ENCODE measurements around the gene MBP.

Gene MBP

DNA sequence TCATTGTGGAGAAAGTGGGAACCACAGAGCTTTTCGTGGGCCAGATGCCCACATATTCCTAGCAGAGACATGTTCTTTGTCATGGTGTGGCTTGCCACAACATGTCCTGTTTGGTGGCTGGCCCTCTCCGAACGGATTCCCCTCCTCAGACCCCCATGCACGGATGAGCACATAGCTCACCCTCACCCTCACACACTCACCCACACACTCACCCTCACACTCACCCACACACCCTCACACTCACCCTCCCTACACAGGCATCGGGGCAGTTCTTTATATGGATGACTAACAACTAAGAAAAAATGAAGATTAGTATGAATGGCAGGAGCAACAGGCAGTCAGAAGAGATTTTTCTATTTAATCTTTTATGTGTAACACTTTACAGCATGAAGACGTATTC is 160.3 kb downstream of the MBP start:
- no peak for TF ChIP-seq POLR2AphosphoS5 (IDR thresholded peaks at IDR 0.05; ENCODE audit: low read depth, low read length)
- TF ChIP-seq FOXP2 (optimal IDR thresholded peaks at IDR 0.05; ENCODE audit: borderline replicate concordance, extremely low read depth, extremely low read length, insufficient read depth), result no peak
- TF ChIP-seq SIN3A (IDR thresholded peaks at IDR 0.05; ENCODE audit: borderline replicate concordance, insufficient read depth, low read length), result no peak
- TF ChIP-seq, protein P1, sequence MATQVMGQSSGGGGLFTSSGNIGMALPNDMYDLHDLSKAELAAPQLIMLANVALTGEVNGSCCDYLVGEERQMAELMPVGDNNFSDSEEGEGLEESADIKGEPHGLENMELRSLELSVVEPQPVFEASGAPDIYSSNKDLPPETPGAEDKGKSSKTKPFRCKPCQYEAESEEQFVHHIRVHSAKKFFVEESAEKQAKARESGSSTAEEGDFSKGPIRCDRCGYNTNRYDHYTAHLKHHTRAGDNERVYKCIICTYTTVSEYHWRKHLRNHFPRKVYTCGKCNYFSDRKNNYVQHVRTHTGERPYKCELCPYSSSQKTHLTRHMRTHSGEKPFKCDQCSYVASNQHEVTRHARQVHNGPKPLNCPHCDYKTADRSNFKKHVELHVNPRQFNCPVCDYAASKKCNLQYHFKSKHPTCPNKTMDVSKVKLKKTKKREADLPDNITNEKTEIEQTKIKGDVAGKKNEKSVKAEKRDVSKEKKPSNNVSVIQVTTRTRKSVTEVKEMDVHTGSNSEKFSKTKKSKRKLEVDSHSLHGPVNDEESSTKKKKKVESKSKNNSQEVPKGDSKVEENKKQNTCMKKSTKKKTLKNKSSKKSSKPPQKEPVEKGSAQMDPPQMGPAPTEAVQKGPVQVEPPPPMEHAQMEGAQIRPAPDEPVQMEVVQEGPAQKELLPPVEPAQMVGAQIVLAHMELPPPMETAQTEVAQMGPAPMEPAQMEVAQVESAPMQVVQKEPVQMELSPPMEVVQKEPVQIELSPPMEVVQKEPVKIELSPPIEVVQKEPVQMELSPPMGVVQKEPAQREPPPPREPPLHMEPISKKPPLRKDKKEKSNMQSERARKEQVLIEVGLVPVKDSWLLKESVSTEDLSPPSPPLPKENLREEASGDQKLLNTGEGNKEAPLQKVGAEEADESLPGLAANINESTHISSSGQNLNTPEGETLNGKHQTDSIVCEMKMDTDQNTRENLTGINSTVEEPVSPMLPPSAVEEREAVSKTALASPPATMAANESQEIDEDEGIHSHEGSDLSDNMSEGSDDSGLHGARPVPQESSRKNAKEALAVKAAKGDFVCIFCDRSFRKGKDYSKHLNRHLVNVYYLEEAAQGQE (IDR thresholded peaks at IDR 0.05; ENCODE audit: insufficient read depth in 1 of 2, low read depth in 2 of 2, low read length in 2 of 2), result no peak
- no peak for TF ChIP-seq TAF1 (IDR thresholded peaks at IDR 0.05; ENCODE audit: borderline replicate concordance, insufficient read depth, low read length)

- TF ChIP-seq, protein P1 (IDR thresholded peaks at IDR 0.05; ENCODE audit: insufficient read depth in 1 of 2, low read depth in 2 of 2, low read length in 2 of 2), result no peak
- TF ChIP-seq SIN3A (IDR thresholded peaks at IDR 0.05; ENCODE audit: borderline replicate concordance, insufficient read depth, low read length), result no peak
Measured at GRCh38 chr18:76970770-76971559, 161.6 kb downstream of the MBP start.

GRCh38 chr18:76967721-76968472 is 164.7 kb downstream of the MBP start:
- TF ChIP-seq, protein P1 (IDR thresholded peaks at IDR 0.05; ENCODE audit: insufficient read depth in 1 of 2, low read depth in 2 of 2, low read length in 2 of 2), result no peak

- TF ChIP-seq TAF1 (IDR thresholded peaks at IDR 0.05; ENCODE audit: borderline replicate concordance, insufficient read depth, low read length) (no peak), SIN3A (IDR thresholded peaks at IDR 0.05; ENCODE audit: borderline replicate concordance, insufficient read depth, low read length) (no peak), POLR2AphosphoS5 (IDR thresholded peaks at IDR 0.05; ENCODE audit: low read depth, low read length) (no peak), FOXP2 (optimal IDR thresholded peaks at IDR 0.05; ENCODE audit: borderline replicate concordance, extremely low read depth, extremely low read length, insufficient read depth) (no peak)
- TF ChIP-seq, protein P1 (IDR thresholded peaks at IDR 0.05; ENCODE audit: insufficient read depth in 1 of 2, low read depth in 2 of 2, low read length in 2 of 2), result no peak
Measured at GRCh38 chr18:76963936-76964335, 168.6 kb downstream of the MBP start.

Data from PFSK-1 (cell line).